Large intestine (tissue), 3 donors: Measurements from ENCODE around the gene TPH1. TPM values are rescaled to one million over a fixed set of nuclear protein-coding genes. Genes with fewer than 3 reads are reported as not detected.
A peak's percentile ranks its signal among the peaks of the same experiment; 100 is the strongest.
"Not testable (repeated sequence)": the region's sequence is repeated elsewhere in the genome, so short reads cannot be mapped to it uniquely, and the experiment has no call there.

Experiments
- DNase-seq, 2 donors: peaks; one replicate each; pipeline versions ENCODE4 v3.0.0 to v3.0.0-alpha.2; 2013
- H3K27ac ChIP-seq: one replicate; pipeline ENCODE4 v1.5.1; 2013; ENCODE audit warnings: low read length
- H3K27me3 ChIP-seq: 2 replicates; pipeline ENCODE4 v1.6.1; 2013; ENCODE audit warnings: low read length; ENCODE audit not compliant: control insufficient read depth, insufficient read depth
- H3K36me3 ChIP-seq: 2 replicates; pipeline ENCODE4 v1.6.1; 2013; ENCODE audit warnings: low read length; ENCODE audit not compliant: control insufficient read depth, insufficient read depth
- H3K4me1 ChIP-seq: one replicate; pipeline ENCODE4 v1.6.1; 2013; ENCODE audit warnings: low read length; ENCODE audit not compliant: control insufficient read depth, insufficient read depth
- H3K4me3 ChIP-seq: one replicate; pipeline ENCODE4 v1.5.1; 2013; ENCODE audit warnings: low read length
- H3K9me3 ChIP-seq: one replicate; pipeline ENCODE4 v1.6.1; 2013; ENCODE audit warnings: mild to moderate bottlenecking, low read depth, low read length, moderate library complexity; ENCODE audit not compliant: control insufficient read depth
- WGBS: methylation state at CpG from one replicate; pipeline ENCODE4 v1.1.5; 2013; ENCODE audit warnings: low lambda C conversion rate; ENCODE audit not compliant: insufficient coverage; 5-methylcytosine and 5-hydroxymethylcytosine counted together
- polyA plus RNA-seq: library from polyadenylated mRNA; unstranded; fragments of 120-200 nt; gene quantifications from one replicate; pipeline ENCODE4 v1.2.1, GENCODE V29; 2013

The TPH1 gene
- polyA plus RNA-seq, 1 donor = 16.1 TPM

- peaks cover 5% of the 10 kb centered on the region for H3K27me3 ChIP-seq
- H3K36me3 ChIP-seq = peaks cover 5% of the 10 kb centered on the region
- no peaks in the 10 kb centered on the region for H3K9me3 ChIP-seq
- H3K4me1 ChIP-seq = peaks cover 9% of the 10 kb centered on the region
- WGBS = no CpG with 5 or more reads among the region's 10 CpGs
- no peak for DNase-seq
- H3K27ac ChIP-seq = no peak overlapping the region
- no peak overlapping the region for H3K4me3 ChIP-seq
Observed at GRCh38 chr11:18010977-18011586, 35.0 kb downstream of the TPH1 start.

GRCh38 chr11:18010121-18010670 lies 35.9 kb downstream of the TPH1 start:
- H3K4me1 ChIP-seq = peaks cover 9% of the 10 kb centered on the region
- H3K9me3 ChIP-seq = no peaks in the 10 kb centered on the region
- no peak for DNase-seq
- peaks cover 8% of the 10 kb centered on the region for H3K36me3 ChIP-seq
- peaks cover 5% of the 10 kb centered on the region for H3K27me3 ChIP-seq
- no peak overlapping the region for H3K4me3 ChIP-seq
- H3K27ac ChIP-seq = no peak overlapping the region

GRCh38 chr11:18005376-18006129 lies 40.5 kb downstream of the TPH1 start:
- no peaks in the 10 kb centered on the region for H3K27me3 ChIP-seq
- DNase-seq = no peak
- peaks cover 9% of the 10 kb centered on the region for H3K4me1 ChIP-seq
- H3K27ac ChIP-seq = no peak overlapping the region
- 83% methylated on average over 1 of the region's 4 CpGs for WGBS
- no peak overlapping the region for H3K4me3 ChIP-seq
- no peaks in the 10 kb centered on the region for H3K9me3 ChIP-seq
- peaks cover 16% of the 10 kb centered on the region for H3K36me3 ChIP-seq

GRCh38 chr11:18001191-18001590 lies 44.9 kb downstream of the TPH1 start:
- Histone ChIP-seq H3K9me3 (no peaks in the 10 kb centered on the region), H3K4me3 (no peak overlapping the region), H3K27me3 (no peaks in the 10 kb centered on the region), H3K27ac (peak overlapping the region; percentile 48), H3K36me3 (peaks cover 14% of the 10 kb centered on the region), H3K4me1 (peaks cover 6% of the 10 kb centered on the region)
- DNase-seq = no peak
- no CpG with 5 or more reads among the region's 2 CpGs for WGBS

- WGBS = no CpG with 5 or more reads among the region's 1 CpG
- Histone ChIP-seq H3K9me3 (no peaks in the 10 kb centered on the region), H3K27me3 (no peaks in the 10 kb centered on the region), H3K4me1 (peaks cover 6% of the 10 kb centered on the region), H3K4me3 (no peak overlapping the region), H3K36me3 (peaks cover 13% of the 10 kb centered on the region), H3K27ac (peak overlapping the region; percentile 48)
- DNase-seq = peak in 1 of 2 donors; percentile 60
Observed at GRCh38 chr11:18000760-18001159, 45.3 kb downstream of the TPH1 start.

- DNase-seq, H3K4me1 ChIP-seq, H3K9me3 ChIP-seq, H3K4me3 ChIP-seq, H3K27me3 ChIP-seq: not testable (repeated sequence)
- Histone ChIP-seq H3K36me3 (peaks cover 15% of the 10 kb centered on the region), H3K27ac (peak overlapping the region; percentile 8)
- WGBS = no CpG with 5 or more reads among the region's 4 CpGs
Observed at GRCh38 chr11:18000128-18000527, 45.9 kb downstream of the TPH1 start.

Other genes with a start within 250 kb of the TPH1 start
- gene SERGEF, start 33.2 kb downstream of the TPH1 start, polyA plus RNA-seq = 19.7 TPM
- gene SAAL1, start 59.8 kb upstream of the TPH1 start, polyA plus RNA-seq = 22.7 TPM
- not detected for gene MRGPRX3, start 86.3 kb upstream of the TPH1 start, polyA plus RNA-seq
- not detected for gene MRGPRX4, start 126.6 kb upstream of the TPH1 start, polyA plus RNA-seq
- gene SAA4, start 190.5 kb upstream of the TPH1 start, polyA plus RNA-seq = not detected
- not detected for gene SAA2, start 202.4 kb upstream of the TPH1 start, polyA plus RNA-seq
- gene SAA1, start 220.0 kb upstream of the TPH1 start, polyA plus RNA-seq = not detected